Activated T-helper 1 cell treated with anti-CD3 and anti-CD28 coated beads, Interleukin-12 subunit alpha, Interleukin-12 subunit beta, Interleukin-2, Interleukin-4 antibody, amounts not matched to agents 30 ng/mL and 10 ng/mL and 1 ng/mL, durations not matched to agents 14 hours and 24 hours and 36 hours (primary cell): ENCODE data around the gene TMEM182. TPM values are rescaled to one million over a fixed set of nuclear protein-coding genes. Genes with fewer than 3 reads are reported as not detected.

Experiments
- DNase-seq: peaks from one replicate; pipeline ENCODE4 v3.0.0; 2021; ENCODE audit warnings: low spot score
- H3K27ac Mint-ChIP-seq: one replicate; pipeline ENCODE4 v1.8.0; 2021; ENCODE audit warnings: mild to moderate bottlenecking, mixed read lengths
- H3K27me3 Mint-ChIP-seq: one replicate; pipeline ENCODE4 v1.8.0; 2022; ENCODE audit warnings: mild to moderate bottlenecking, moderate library complexity, mixed read lengths; ENCODE audit not compliant: insufficient read depth
- H3K36me3 Mint-ChIP-seq: one replicate; pipeline ENCODE4 v1.8.0; 2021; ENCODE audit warnings: low read depth, mixed read lengths
- H3K4me1 Mint-ChIP-seq: one replicate; pipeline ENCODE4 v1.8.0; 2021; ENCODE audit warnings: low read depth, mixed read lengths
- H3K4me3 Mint-ChIP-seq: one replicate; pipeline ENCODE4 v1.8.0; 2021; ENCODE audit warnings: mild to moderate bottlenecking, moderate library complexity, mixed read lengths
- H3K9me3 Mint-ChIP-seq: one replicate; pipeline ENCODE4 v1.8.0; 2021; ENCODE audit warnings: mixed read lengths
- intact Hi-C: fragments of 100-400 bp; cut with micrococcal nuclease; formaldehyde crosslinking; loops from one replicate; pipeline ENCODE4 v1.15.1; 2024
- total RNA-seq: library from RNA; stranded (reverse); gene quantifications from 2 replicates; pipeline ENCODE4 v1.2.3, GENCODE V29; 2022

Gene TMEM182
- total RNA-seq, 1 donor from 2014 or later = 4.4 TPM

DNA sequence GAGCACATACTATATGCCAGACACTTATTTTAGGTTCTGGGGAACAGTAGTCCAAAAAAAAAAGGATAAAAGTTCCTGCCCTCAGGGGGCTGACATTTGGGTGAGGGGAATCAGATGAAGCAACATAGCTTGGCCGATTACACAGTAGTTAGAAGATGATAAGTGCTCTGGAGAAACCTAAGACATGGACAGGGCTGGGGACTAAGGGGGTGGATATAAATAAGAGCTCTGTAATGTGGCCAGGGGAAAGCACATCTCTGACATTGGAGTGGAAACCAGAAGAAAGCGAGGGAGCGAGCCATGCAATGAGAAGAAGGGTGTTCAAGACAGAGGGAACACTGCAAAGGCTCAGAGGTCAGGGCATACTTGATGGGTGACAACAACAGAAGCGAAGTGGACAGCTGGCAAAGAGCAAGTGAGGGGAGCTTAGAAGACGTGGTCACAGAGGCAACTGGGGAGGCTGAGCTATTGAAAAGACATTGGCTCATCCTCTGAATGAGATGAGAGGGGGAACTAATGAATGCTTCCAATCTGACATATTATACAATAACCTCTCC is 11.4 kb downstream of the TMEM182 start:
- no peak overlapping the region for H3K4me3 Mint-ChIP-seq
- H3K9me3 Mint-ChIP-seq = no peaks in the 10 kb centered on the region

DNA sequence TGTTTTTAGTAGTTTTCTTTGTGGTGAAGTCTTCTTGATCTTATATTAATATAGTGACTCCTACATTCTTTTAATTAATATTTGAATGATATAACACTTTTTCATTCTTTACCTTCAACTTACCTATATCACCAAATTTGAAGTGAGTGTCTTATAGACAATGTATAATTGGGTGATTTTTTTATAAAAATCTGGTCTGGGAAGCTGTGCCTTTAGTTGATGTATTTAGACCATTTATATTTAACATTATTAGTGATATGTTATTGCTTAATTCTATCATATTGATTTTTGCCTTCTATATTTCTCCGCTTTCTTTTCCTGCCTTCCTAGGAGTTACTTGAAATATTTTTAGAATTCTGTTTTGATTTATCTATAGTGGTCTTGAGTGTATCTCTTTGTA is 16.4 kb downstream of the TMEM182 start:
- DNase-seq = no peak
- Mint-ChIP-seq H3K36me3 (peaks cover 2% of the 10 kb centered on the region), H3K27ac (no peak overlapping the region), H3K27me3 (no peaks in the 10 kb centered on the region), H3K4me1 (no peaks in the 10 kb centered on the region), H3K4me3 (no peak overlapping the region), H3K9me3 (no peaks in the 10 kb centered on the region)
- intact Hi-C loops = no loop called here

More for the DNA sequence above, 11.4 kb downstream of the TMEM182 start:
- DNase-seq = no peak
- Mint-ChIP-seq H3K36me3 (peaks cover 2% of the 10 kb centered on the region), H3K4me1 (no peaks in the 10 kb centered on the region), H3K27me3 (no peaks in the 10 kb centered on the region), H3K27ac (no peak overlapping the region)
- intact Hi-C loops = no loop called here

GRCh38 chr2:102780467-102780866 is 18.6 kb downstream of the TMEM182 start:
- no peak overlapping the region for H3K27ac Mint-ChIP-seq
- intact Hi-C loops = no loop called here
- H3K9me3 Mint-ChIP-seq = no peaks in the 10 kb centered on the region
- no peak for DNase-seq
- no peaks in the 10 kb centered on the region for H3K4me1 Mint-ChIP-seq
- peaks cover 2% of the 10 kb centered on the region for H3K36me3 Mint-ChIP-seq
- no peaks in the 10 kb centered on the region for H3K27me3 Mint-ChIP-seq
- no peak overlapping the region for H3K4me3 Mint-ChIP-seq

GRCh38 chr2:102782187-102782586 is 20.4 kb downstream of the TMEM182 start:
- no peaks in the 10 kb centered on the region for H3K9me3 Mint-ChIP-seq
- intact Hi-C loops = no loop called here
- no peak for DNase-seq
- H3K27me3 Mint-ChIP-seq = no peaks in the 10 kb centered on the region
- no peaks in the 10 kb centered on the region for H3K36me3 Mint-ChIP-seq
- no peak overlapping the region for H3K4me3 Mint-ChIP-seq
- H3K4me1 Mint-ChIP-seq = no peaks in the 10 kb centered on the region
- no peak overlapping the region for H3K27ac Mint-ChIP-seq

- intact Hi-C loops = no loop called here
- Mint-ChIP-seq H3K36me3 (no peaks in the 10 kb centered on the region), H3K27ac (no peak overlapping the region), H3K27me3 (no peaks in the 10 kb centered on the region), H3K9me3 (no peaks in the 10 kb centered on the region), H3K4me3 (no peak overlapping the region), H3K4me1 (no peaks in the 10 kb centered on the region)
- no peak for DNase-seq
Measured at GRCh38 chr2:102782933-102783332, 21.1 kb downstream of the TMEM182 start.

DNA sequence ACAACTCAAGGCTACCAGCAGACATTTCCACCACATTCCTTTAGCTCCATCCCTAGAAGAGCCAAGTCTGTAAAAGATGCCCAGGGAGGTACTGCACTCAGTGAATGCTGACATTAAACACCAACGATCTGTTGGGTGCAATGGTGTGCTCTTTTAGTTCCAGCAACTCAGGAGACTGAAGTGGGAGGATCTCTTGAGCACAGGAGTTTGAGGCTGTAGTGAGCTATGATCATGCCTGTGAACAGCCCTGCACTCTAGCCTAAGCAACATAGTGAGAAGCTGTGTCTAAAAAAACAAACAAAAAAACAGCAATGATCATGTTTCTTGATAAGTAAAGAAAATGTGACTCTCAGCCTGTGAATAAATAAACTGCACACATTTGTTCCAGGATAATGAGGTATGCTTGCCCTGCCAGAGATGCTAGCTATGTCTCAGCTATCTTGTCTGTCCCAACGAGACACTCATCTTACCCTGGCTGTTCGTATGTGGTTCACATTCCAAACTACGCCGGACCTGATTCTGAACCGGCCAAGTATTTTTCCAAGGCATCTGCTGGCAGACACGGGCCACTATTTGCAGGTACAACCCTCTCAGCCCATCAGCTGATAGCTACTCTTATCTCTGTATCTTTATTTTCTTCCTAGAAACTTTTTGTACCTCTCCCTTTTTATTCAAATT is 21.8 kb downstream of the TMEM182 start:
- H3K27ac Mint-ChIP-seq = no peak overlapping the region
- intact Hi-C loops = no loop called here
- H3K27me3 Mint-ChIP-seq = no peaks in the 10 kb centered on the region
- H3K4me1 Mint-ChIP-seq = no peaks in the 10 kb centered on the region
- H3K36me3 Mint-ChIP-seq = no peaks in the 10 kb centered on the region
- no peak for DNase-seq
- H3K9me3 Mint-ChIP-seq = no peaks in the 10 kb centered on the region
- no peak overlapping the region for H3K4me3 Mint-ChIP-seq

GRCh38 chr2:102784940-102785339 is 23.1 kb downstream of the TMEM182 start:
- no peaks in the 10 kb centered on the region for H3K4me1 Mint-ChIP-seq
- H3K4me3 Mint-ChIP-seq = no peak overlapping the region
- no peaks in the 10 kb centered on the region for H3K9me3 Mint-ChIP-seq
- no peaks in the 10 kb centered on the region for H3K27me3 Mint-ChIP-seq
- no peaks in the 10 kb centered on the region for H3K36me3 Mint-ChIP-seq
- no peak for DNase-seq
- intact Hi-C loops = no loop called here
- H3K27ac Mint-ChIP-seq = no peak overlapping the region

- Mint-ChIP-seq H3K27me3 (no peaks in the 10 kb centered on the region), H3K36me3 (no peaks in the 10 kb centered on the region), H3K4me3 (no peak overlapping the region), H3K4me1 (no peaks in the 10 kb centered on the region), H3K9me3 (no peaks in the 10 kb centered on the region), H3K27ac (no peak overlapping the region)
- intact Hi-C loops = no loop called here
- no peak for DNase-seq
Measured at GRCh38 chr2:102788216-102788884, 26.5 kb downstream of the TMEM182 start.

GRCh38 chr2:102788885-102789260 is 27.0 kb downstream of the TMEM182 start:
- H3K27me3 Mint-ChIP-seq = no peaks in the 10 kb centered on the region
- H3K4me1 Mint-ChIP-seq = no peaks in the 10 kb centered on the region
- H3K4me3 Mint-ChIP-seq = no peak overlapping the region
- intact Hi-C loops = no loop called here
- H3K27ac Mint-ChIP-seq = no peak overlapping the region
- no peaks in the 10 kb centered on the region for H3K9me3 Mint-ChIP-seq
- H3K36me3 Mint-ChIP-seq = no peaks in the 10 kb centered on the region
- no peak for DNase-seq

DNA sequence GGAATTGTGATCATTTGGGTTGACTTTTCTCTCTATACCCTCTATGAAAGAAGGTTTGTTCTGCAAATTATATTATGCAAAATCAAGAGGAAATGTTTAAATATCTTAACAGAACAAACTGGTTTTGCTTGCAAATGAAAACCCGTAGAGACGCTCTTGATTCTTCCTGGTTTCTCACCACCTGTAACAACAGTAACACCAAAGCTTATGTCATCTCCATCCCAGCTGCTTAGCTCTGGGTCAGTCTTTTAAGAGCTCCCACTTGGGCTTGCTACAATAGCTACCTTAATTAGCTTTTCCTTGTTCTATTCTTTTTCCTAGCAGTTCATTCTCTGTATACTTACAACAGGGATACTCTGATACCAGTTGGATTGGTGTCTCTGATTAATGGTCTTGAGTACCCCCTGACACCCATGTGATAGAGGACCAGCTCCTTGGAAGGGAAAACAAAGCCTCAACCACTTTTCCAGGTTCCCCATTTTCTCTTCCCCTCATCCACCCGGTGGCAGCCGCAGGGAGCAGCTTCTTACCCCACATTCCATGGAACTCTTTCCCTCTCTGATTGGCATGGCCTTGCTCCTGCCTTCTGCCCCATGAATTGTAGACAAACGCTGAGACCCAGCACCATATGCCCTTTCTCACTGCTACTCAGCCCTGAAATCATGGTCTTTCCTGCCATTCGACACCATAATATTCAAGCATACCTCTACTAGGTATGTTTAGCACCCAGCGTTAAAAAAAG is 27.7 kb downstream of the TMEM182 start:
- no peak overlapping the region for H3K27ac Mint-ChIP-seq

DNA sequence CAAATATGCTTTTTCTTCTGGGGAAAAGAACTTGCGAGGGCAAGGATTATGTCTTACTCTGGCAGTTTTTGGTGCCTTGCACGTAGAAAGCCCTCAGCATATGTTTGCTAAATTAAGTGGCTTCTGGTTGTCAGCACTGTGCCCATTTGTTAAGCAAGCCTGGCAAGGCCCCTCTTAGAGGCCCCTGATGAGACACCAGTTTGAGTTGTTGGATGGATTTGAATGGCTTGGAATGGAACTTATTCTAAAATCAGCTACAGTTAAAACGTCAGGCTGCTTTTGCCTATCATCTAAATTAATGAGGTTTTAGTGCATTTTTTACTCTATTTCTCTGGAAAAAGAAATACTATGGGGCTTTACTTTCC is 28.2 kb downstream of the TMEM182 start:
- Mint-ChIP-seq H3K27ac (no peak overlapping the region), H3K27me3 (no peaks in the 10 kb centered on the region), H3K36me3 (no peaks in the 10 kb centered on the region), H3K4me1 (no peaks in the 10 kb centered on the region), H3K4me3 (no peak overlapping the region), H3K9me3 (no peaks in the 10 kb centered on the region)
- DNase-seq = no peak
- intact Hi-C loops = no loop called here

More for the DNA sequence above, 27.7 kb downstream of the TMEM182 start:
- intact Hi-C loops = no loop called here
- H3K4me3 Mint-ChIP-seq = no peak overlapping the region
- no peaks in the 10 kb centered on the region for H3K27me3 Mint-ChIP-seq
- DNase-seq = no peak
- no peaks in the 10 kb centered on the region for H3K36me3 Mint-ChIP-seq
- H3K9me3 Mint-ChIP-seq = no peaks in the 10 kb centered on the region
- no peaks in the 10 kb centered on the region for H3K4me1 Mint-ChIP-seq

GRCh38 chr2:102792568-102793208 is 30.9 kb downstream of the TMEM182 start:
- Mint-ChIP-seq H3K36me3 (no peaks in the 10 kb centered on the region), H3K4me1 (no peaks in the 10 kb centered on the region), H3K4me3 (no peak overlapping the region), H3K9me3 (peaks cover under 1% of the 10 kb centered on the region), H3K27ac (no peak overlapping the region), H3K27me3 (peaks cover 4% of the 10 kb centered on the region)
- no peak for DNase-seq
- intact Hi-C loops = no loop called here

GRCh38 chr2:102795641-102796040 is 33.8 kb downstream of the TMEM182 start:
- Mint-ChIP-seq H3K9me3 (peaks cover 26% of the 10 kb centered on the region), H3K36me3 (peaks cover 11% of the 10 kb centered on the region), H3K27me3 (peaks cover 4% of the 10 kb centered on the region), H3K27ac (no peak overlapping the region), H3K4me1 (no peaks in the 10 kb centered on the region), H3K4me3 (no peak overlapping the region)
- intact Hi-C loops = no loop called here
- DNase-seq = no peak
